ENCODE data around the gene BLZF1.

BLZF1 gene

GRCh38 chr1:169345511-169345910 lies 22.5 kb upstream of the BLZF1 start:
- TF ChIP-seq CTCF (IDR thresholded peaks at IDR 0.05), result no peak
- Histone ChIP-seq H3K4me2 (ENCODE audit: low read length) (no peak overlapping the region), H3K79me2 (no peaks in the 10 kb centered on the region), H3K27me3 (ENCODE audit: control insufficient read depth, insufficient read depth, low read length) (no peaks in the 10 kb centered on the region), H3K9ac (no peak overlapping the region), H3K4me1 (no peaks in the 10 kb centered on the region), H3K4me3 (ENCODE audit: low read depth, low read length) (no peak overlapping the region), H3K36me3 (ENCODE audit: control insufficient read depth, insufficient read depth, low read length) (no peaks in the 10 kb centered on the region), H2AFZ (no peak overlapping the region), H3K27ac (no peak overlapping the region), H3K9me3 (ENCODE audit: control insufficient read depth, low read length) (no peaks in the 10 kb centered on the region)

GRCh38 chr1:169346036-169346589 lies 21.9 kb upstream of the BLZF1 start:
- Histone ChIP-seq H3K9ac (no peak overlapping the region), H3K9me3 (ENCODE audit: control insufficient read depth, low read length) (no peaks in the 10 kb centered on the region), H3K27ac (no peak overlapping the region), H3K36me3 (ENCODE audit: control insufficient read depth, insufficient read depth, low read length) (no peaks in the 10 kb centered on the region), H3K4me3 (ENCODE audit: low read depth, low read length) (no peak overlapping the region), H2AFZ (no peak overlapping the region), H3K27me3 (ENCODE audit: control insufficient read depth, insufficient read depth, low read length) (no peaks in the 10 kb centered on the region), H3K4me2 (ENCODE audit: low read length) (no peak overlapping the region), H3K79me2 (no peaks in the 10 kb centered on the region), H3K4me1 (no peaks in the 10 kb centered on the region)
- no peak for TF ChIP-seq CTCF (IDR thresholded peaks at IDR 0.05)

- no peak overlapping the region for H3K4me2 ChIP-seq (ENCODE audit: low read length)
- no peak overlapping the region for H3K27ac ChIP-seq
- H3K36me3 ChIP-seq (ENCODE audit: control insufficient read depth, insufficient read depth, low read length), result no peaks in the 10 kb centered on the region
- no peaks in the 10 kb centered on the region for H3K27me3 ChIP-seq (ENCODE audit: control insufficient read depth, insufficient read depth, low read length)
- H2AFZ ChIP-seq, result no peak overlapping the region
- no peak overlapping the region for H3K4me3 ChIP-seq (ENCODE audit: low read depth, low read length)
- no peaks in the 10 kb centered on the region for H3K79me2 ChIP-seq
- no peak overlapping the region for H3K9ac ChIP-seq
- no peak for TF ChIP-seq CTCF (IDR thresholded peaks at IDR 0.05)
- no peaks in the 10 kb centered on the region for H3K4me1 ChIP-seq
- no peaks in the 10 kb centered on the region for H3K9me3 ChIP-seq (ENCODE audit: control insufficient read depth, low read length)
These were observed 20.2 kb upstream of the BLZF1 start for GRCh38 chr1:169347688-169348382.

GRCh38 chr1:169348383-169349036 lies 19.5 kb upstream of the BLZF1 start:
- H3K9ac ChIP-seq, result no peak overlapping the region
- H3K79me2 ChIP-seq, result no peaks in the 10 kb centered on the region
- H2AFZ ChIP-seq, result no peak overlapping the region
- peak; percentile 71 for TF ChIP-seq CTCF (IDR thresholded peaks at IDR 0.05)
- no peaks in the 10 kb centered on the region for H3K27me3 ChIP-seq (ENCODE audit: control insufficient read depth, insufficient read depth, low read length)
- H3K4me3 ChIP-seq (ENCODE audit: low read depth, low read length), result no peak overlapping the region
- no peaks in the 10 kb centered on the region for H3K4me1 ChIP-seq
- no peak overlapping the region for H3K4me2 ChIP-seq (ENCODE audit: low read length)
- no peaks in the 10 kb centered on the region for H3K36me3 ChIP-seq (ENCODE audit: control insufficient read depth, insufficient read depth, low read length)
- H3K27ac ChIP-seq, result no peak overlapping the region
- H3K9me3 ChIP-seq (ENCODE audit: control insufficient read depth, low read length), result no peaks in the 10 kb centered on the region

Data from parathyroid adenoma (tissue), 2 donors.